Stimulated activated CD4-positive, alpha-beta T cell treated with anti-CD3 and anti-CD28 coated beads, Interleukin-1b, Interleukin-23, amount 100 ng/mL, for 1 hour (primary cell): ENCODE results near the gene BTBD9.

Source experiments
- DNase-seq, 2 donors: peaks; one replicate each; pipeline ENCODE4 v3.0.0-alpha.2; 2020; ENCODE audit warnings: low read depth in 2 of 2

The BTBD9 gene

GRCh38 chr6:38599261-38599660, 40.5 kb downstream of the BTBD9 start:
- DNase-seq, result no peak

GRCh38 chr6:38593998-38594665, 45.6 kb downstream of the BTBD9 start:
- DNase-seq, result no peak

GRCh38 chr6:38593409-38593808, 46.3 kb downstream of the BTBD9 start:
- no peak for DNase-seq

- no peak for DNase-seq
Measured at GRCh38 chr6:38591439-38591838, 48.3 kb downstream of the BTBD9 start.

- DNase-seq, result no peak
Measured at GRCh38 chr6:38589367-38589720, 50.4 kb downstream of the BTBD9 start.

- no peak for DNase-seq
Measured at GRCh38 chr6:38588631-38589366, 50.9 kb downstream of the BTBD9 start.

GRCh38 chr6:38587766-38588362, 51.9 kb downstream of the BTBD9 start:
- DNase-seq, result no peak

GRCh38 chr6:38586992-38587391, 52.7 kb downstream of the BTBD9 start:
- no peak for DNase-seq

GRCh38 chr6:38584731-38585130, 55.0 kb downstream of the BTBD9 start:
- no peak for DNase-seq

GRCh38 chr6:38583523-38583922, 56.2 kb downstream of the BTBD9 start:
- DNase-seq, result no peak

GRCh38 chr6:38580030-38580429, 59.7 kb downstream of the BTBD9 start:
- no peak for DNase-seq

GRCh38 chr6:38579010-38579628, 60.6 kb downstream of the BTBD9 start:
- no peak for DNase-seq

- no peak for DNase-seq
Measured at GRCh38 chr6:38578075-38578474, 61.7 kb downstream of the BTBD9 start.

GRCh38 chr6:38577492-38577891, 62.2 kb downstream of the BTBD9 start:
- DNase-seq, result no peak

GRCh38 chr6:38573801-38574395, 65.8 kb downstream of the BTBD9 start:
- DNase-seq, result no peak

- no peak for DNase-seq
Measured at GRCh38 chr6:38572186-38572813, 67.4 kb downstream of the BTBD9 start.

- no peak for DNase-seq
Measured at GRCh38 chr6:38571721-38572120, 68.0 kb downstream of the BTBD9 start.

- DNase-seq, result no peak
Measured at GRCh38 chr6:38570750-38571149, 69.0 kb downstream of the BTBD9 start.

GRCh38 chr6:38567436-38567835, 72.3 kb downstream of the BTBD9 start:
- no peak for DNase-seq

GRCh38 chr6:38566295-38567030, 73.3 kb downstream of the BTBD9 start:
- DNase-seq, result no peak

- no peak for DNase-seq
Measured at GRCh38 chr6:38564301-38564700, 75.4 kb downstream of the BTBD9 start.
